Bronchial epithelial cell (primary cell): ENCODE results near the gene ROR2. TPM values are rescaled to one million over a fixed set of nuclear protein-coding genes. Genes with fewer than 3 reads are reported as not detected.

Experiments used
- DNase-seq: peaks from one replicate; pipeline ENCODE4 v3.0.0-alpha.2; 2010; ENCODE audit warnings: low read depth
- FAIRE-seq: peaks from 2 replicates; lab custom pipeline; 2011; peaks lifted over from hg19 to GRCh38; lab: Jason Lieb, UNC
- H3K27me3 ChIP-seq: 2 replicates; pipeline ENCODE4 v1.5.1; 2011; ENCODE audit warnings: low read length; ENCODE audit not compliant: control insufficient read depth, insufficient read depth
- H3K36me3 ChIP-seq: 2 replicates; pipeline ENCODE4 v1.5.1; 2011; ENCODE audit warnings: low read length; ENCODE audit not compliant: control insufficient read depth, insufficient read depth
- H3K4me3 ChIP-seq: 2 replicates; pipeline ENCODE4 v1.5.1; 2011; ENCODE audit warnings: mild to moderate bottlenecking, low read depth, low read length, control low read depth
- total RNA-seq: library from RNA; depleted of rRNA; stranded (reverse); fragments of >200 nt; gene quantifications from 2 replicates; pipeline ENCODE4 v1.2.1, GENCODE V29; 2014
- TF ChIP-seq, protein P1 (sequence below): IDR thresholded peaks from 2 replicates; pipeline ENCODE4 v1.5.1; 2011; ENCODE audit warnings: mild to moderate bottlenecking, moderate library complexity, low read length, control low read depth, inconsistent platforms; ENCODE audit not compliant: insufficient read depth, severe bottlenecking

The ROR2 gene
- total RNA-seq, 1 donor from 2014 or later = 0.26 TPM

DNA sequence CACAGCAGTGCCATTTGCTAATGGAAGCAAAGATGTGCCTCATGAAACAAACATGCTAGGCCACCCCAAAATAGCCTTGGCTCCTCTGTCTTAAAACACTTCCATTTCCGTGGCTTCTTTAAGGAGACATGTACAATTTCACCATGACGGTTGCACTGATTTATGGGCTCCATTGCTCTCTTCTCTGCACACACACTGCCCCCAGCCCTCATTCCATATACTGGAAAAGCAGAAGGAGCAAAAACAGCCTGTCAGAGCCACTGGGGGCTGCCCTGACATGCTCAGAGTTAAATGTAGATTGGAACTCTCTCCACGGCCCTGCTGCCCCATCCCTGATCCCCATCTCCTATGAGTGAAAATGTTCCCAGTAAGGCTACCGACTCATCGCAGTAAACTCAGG is 114.8 kb downstream of the ROR2 start:
- peaks cover 9% of the 10 kb centered on the region for H3K27me3 ChIP-seq
- DNase-seq (no peak), FAIRE-seq (no peak)
- no peaks in the 10 kb centered on the region for H3K36me3 ChIP-seq
- no peak overlapping the region for H3K4me3 ChIP-seq
- TF ChIP-seq, protein P1, sequence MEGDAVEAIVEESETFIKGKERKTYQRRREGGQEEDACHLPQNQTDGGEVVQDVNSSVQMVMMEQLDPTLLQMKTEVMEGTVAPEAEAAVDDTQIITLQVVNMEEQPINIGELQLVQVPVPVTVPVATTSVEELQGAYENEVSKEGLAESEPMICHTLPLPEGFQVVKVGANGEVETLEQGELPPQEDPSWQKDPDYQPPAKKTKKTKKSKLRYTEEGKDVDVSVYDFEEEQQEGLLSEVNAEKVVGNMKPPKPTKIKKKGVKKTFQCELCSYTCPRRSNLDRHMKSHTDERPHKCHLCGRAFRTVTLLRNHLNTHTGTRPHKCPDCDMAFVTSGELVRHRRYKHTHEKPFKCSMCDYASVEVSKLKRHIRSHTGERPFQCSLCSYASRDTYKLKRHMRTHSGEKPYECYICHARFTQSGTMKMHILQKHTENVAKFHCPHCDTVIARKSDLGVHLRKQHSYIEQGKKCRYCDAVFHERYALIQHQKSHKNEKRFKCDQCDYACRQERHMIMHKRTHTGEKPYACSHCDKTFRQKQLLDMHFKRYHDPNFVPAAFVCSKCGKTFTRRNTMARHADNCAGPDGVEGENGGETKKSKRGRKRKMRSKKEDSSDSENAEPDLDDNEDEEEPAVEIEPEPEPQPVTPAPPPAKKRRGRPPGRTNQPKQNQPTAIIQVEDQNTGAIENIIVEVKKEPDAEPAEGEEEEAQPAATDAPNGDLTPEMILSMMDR = no peak

DNA sequence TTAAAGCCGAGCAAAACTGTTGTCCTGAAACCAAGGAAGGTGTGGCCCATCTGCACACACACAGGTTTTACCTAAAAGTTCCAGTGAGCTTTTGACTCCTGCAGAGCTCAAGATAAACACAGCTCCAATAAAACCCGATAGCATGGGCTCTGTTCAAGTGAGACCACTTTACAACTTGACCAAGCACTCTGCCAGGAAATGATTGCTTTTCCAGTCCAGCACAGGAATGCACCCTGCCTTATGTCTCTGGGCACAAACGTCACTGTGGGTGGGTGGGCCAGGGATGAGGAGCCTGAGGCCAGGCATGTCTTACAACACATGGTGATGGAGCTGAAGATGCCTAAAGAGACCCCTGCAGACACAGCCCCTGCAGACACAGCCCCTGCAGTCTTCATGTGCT is 115.3 kb downstream of the ROR2 start:
- FAIRE-seq = peak; percentile 13

DNA sequence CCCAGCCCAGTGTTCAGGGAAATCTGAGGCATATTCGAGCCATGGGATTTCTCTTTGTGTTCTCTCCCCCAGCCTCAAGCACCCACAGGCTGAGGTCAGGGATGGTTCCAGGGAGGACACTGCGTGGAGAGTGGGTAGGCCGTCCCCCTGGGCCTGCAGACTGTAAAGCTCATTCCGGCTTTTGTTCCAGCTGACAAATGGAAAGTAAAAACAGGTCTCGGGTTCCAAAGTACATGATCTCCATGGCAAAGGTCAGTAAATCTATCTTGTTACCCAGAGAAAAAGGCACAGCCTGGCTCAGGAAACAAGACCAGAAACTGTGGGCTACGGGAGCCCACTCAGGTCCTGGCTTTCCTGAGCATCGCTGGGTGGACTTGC is 116.2 kb downstream of the ROR2 start:
- TF ChIP-seq, protein P1 = no peak
- DNase-seq (no peak), FAIRE-seq (no peak)
- no peak overlapping the region for H3K4me3 ChIP-seq
- H3K27me3 ChIP-seq = peaks cover under 1% of the 10 kb centered on the region
- H3K36me3 ChIP-seq = no peaks in the 10 kb centered on the region

More for the DNA sequence above, 115.3 kb downstream of the ROR2 start:
- Histone ChIP-seq H3K4me3 (no peak overlapping the region), H3K36me3 (no peaks in the 10 kb centered on the region), H3K27me3 (peaks cover 6% of the 10 kb centered on the region)
- no peak for DNase-seq
- TF ChIP-seq, protein P1 = no peak

DNA sequence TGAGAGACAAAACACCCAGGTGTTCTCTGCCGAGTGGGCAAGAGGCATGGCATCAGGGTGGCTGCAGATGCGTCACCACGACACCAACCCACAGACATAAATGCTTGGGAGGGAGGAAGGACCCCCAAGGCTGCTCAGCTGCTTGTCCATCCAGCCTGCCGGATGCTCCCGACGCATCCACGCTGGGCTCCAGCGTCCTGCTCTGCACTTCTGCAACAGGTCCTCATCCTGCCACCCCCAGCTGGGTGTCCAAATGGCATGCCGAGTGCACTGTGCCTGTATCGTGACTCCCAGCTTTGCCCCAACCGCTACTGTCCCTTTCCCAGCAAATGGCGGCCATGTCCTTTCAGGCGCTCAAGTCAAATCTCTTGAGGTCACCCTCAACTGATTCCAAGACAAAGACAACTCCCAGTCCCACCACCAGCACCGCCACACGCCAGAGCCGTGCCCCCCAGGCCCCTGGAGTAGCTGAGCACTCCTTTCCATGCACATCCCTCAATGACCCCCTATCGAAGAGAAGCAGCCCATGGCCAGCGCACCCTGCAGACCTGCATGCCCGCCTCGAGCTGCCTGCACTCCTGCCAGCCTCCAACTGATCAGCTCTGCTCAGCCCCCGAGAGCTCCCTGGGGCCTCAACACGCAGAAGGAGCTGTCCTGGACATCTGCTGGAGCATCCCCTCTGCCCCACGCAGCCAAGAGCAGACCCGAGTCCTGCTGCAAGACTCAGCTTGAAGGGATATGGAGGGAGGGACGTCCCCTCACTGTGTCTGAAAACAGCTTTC is 116.7 kb downstream of the ROR2 start:
- H3K36me3 ChIP-seq = no peaks in the 10 kb centered on the region
- DNase-seq = no peak
- TF ChIP-seq, protein P1 = no peak
- no peaks in the 10 kb centered on the region for H3K27me3 ChIP-seq
- FAIRE-seq = no peak
- no peak overlapping the region for H3K4me3 ChIP-seq

DNA sequence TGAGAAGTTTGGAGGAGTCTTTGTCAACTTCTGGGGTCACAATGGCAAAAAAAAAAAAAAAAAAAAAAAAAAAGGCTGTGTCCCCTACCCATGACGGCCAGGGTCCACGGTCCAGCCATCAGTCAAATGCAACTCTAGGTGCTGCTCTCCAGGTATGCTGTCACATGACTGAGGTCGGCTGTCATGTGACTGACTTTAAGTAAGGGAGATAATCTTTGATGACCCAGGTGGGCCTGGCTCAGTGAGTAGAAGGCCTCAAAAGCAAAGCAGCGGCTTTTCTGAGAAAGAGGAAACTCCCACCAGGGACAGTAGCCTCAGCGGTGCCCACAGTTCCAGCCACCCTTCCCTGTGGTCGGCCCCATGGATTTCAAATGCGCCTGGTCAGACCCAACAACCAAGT is 117.7 kb downstream of the ROR2 start:
- DNase-seq = no peak
- TF ChIP-seq, protein P1 = no peak
- no peak overlapping the region for H3K4me3 ChIP-seq
- no peak for FAIRE-seq
- H3K36me3 ChIP-seq = no peaks in the 10 kb centered on the region
- no peaks in the 10 kb centered on the region for H3K27me3 ChIP-seq
